GM12891 (cell line): Measurements from ENCODE around the gene LHX6.

Experiments
- POLR2A ChIP-seq: IDR thresholded peaks from 2 replicates; pipeline ENCODE4 v1.6.1; 2011; ENCODE audit warnings: low read depth, low read length, control low read depth
- POLR2AphosphoS5 ChIP-seq: IDR thresholded peaks from 2 replicates; pipeline ENCODE4 v1.6.1; 2011; ENCODE audit warnings: low read depth, low read length, control low read depth
- TAF1 ChIP-seq: IDR thresholded peaks from 2 replicates; pipeline ENCODE4 v1.6.1; 2011; ENCODE audit warnings: low read depth, low read length, control low read depth

- TF ChIP-seq POLR2AphosphoS5 = no peak
- no peak for TF ChIP-seq POLR2A
- TF ChIP-seq TAF1 = no peak
These were observed 22.6 kb upstream of the LHX6 start for GRCh38 chr9:122251351-122251750.
